Eye (tissue), 1 donor: ENCODE measurements around the gene MARCHF3.
"Not testable (repeated sequence)": the region's sequence is repeated elsewhere in the genome, so short reads cannot be mapped to it uniquely, and the experiment has no call there.

Experiments
- DNase-seq: peaks from one replicate; pipeline ENCODE4 v3.0.0-alpha.2; 2015

Gene MARCHF3

DNA sequence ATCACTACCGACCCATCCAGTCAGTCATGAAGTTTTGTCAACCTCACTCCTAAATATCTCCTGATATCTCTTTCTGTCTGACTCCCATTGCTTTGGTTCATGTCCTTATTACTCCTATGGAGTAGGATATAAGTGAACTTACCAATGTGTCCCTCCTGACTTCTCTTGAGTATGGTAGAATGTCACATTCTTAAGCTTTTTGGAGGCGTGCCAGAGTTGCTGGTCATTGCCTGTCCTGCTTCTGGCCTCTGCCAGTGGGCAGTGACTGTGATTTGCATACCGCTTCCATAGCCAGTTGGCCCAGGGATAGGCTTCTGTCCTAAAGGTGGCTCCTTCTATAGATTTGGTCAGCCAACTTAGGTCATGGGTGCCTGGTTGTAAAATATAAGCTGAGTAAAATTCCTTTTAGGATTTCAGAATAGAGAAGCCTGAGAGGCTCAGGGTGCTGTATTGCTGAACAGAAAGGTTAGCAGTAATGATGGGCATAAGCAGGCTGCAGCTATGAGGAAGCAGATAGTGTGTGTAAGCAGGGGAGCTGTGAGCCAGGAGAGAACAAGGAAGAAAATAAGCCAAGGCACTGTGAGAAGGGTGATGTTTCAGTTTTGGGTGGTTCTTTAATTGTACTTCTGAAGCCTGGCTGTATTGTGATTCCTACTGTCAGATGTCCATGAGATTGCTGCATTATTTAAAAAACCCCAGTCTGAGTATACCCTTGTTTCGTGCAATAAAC, 16.1 kb upstream of the MARCHF3 start:
- no peak for DNase-seq

DNA sequence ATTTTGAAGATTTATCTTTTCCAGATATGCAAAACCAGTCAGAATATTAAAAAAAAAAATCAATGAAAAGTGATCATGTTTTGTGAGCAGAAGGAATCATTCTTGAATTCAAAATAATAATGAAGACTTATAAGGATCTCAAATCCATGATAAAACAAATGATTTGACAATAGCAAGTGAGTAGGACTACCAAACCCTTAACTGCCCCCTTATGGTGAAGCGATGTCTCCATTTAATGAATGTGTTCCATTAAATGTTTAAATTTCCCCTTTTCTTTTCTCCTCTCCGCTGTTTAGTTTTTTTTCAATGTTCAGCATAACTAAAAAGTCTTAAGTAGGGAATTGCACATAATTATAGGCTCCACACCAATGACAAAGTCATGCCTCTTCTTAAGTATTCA, 12.2 kb upstream of the MARCHF3 start:
- no peak for DNase-seq

GRCh38 chr5:127041571-127041970, 11.2 kb upstream of the MARCHF3 start:
- DNase-seq = no peak

- DNase-seq = no peak
Measured at GRCh38 chr5:127040796-127041520, 10.6 kb upstream of the MARCHF3 start.

DNA sequence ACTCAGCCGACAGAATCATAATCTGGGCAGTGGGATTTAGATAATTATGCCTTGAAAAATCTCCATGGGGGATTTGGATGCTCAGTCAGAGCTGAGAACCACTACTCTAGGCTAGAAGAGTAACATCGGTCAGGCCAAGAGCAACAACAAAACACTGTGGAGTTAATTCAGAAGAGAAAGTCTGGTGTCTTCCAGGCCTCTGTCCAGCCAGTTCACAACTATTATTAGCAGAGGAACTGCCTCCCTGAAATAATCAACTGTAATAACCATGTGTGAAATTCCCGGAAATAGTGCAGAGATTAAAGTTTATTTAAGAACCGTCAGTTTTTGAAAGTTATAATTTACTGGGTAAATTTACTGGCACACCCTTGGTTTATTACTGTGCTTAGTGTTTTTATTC, 8.2 kb upstream of the MARCHF3 start:
- no peak for DNase-seq

DNA sequence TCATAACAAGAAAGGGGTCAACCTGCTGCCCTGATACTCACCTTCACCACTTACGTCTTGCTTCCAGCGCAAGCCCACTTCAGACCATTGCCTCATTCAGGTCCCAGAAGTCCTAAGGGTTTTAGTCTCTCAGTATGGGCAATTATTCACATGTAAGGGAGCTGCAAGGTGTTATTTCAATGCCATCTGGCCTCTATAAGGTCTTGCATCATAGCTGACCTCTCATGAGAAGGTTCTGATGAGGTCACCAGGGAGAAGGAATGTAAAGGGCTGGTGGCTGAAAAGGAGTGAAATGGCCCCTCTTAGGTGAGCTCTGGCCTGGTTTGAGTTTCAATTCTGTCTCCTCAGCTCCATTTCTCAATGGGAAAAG, 1.5 kb upstream of the MARCHF3 start:
- no peak for DNase-seq

DNA sequence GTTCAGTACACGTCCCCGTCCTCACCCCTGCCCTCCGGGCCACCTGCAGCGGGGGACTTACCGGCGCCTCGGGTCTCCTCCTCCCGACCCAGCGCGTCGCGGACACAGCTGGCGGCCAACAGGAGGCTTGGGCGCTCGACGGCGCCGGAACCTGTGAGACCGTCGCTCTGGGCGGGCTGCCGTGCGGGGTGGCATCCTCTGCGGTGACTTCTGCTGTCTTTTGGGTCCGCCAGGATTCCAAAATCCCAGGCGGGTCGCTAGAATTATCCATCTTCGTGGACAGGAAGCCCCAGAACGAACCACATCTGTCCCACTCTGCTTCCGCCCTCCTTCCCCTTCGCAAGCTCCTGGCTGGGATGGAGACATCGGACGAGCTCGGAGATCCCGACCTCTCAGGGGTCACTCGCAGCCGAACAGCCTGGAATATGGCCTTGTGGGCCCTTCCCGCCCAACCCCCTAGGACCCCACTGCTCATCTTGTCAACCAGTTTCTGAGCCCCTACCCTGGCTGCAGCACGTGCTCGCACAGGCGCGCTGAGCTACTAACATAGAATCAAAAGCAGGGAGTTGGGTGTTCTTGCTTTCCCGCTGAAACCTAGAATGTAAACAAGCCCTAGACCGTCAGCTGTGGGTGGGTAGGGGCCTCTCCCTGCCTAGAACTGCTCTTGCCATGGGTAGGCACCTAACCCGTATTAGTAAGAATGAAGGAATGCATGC, 947 bp upstream of the MARCHF3 start:
- DNase-seq = no peak

DNA sequence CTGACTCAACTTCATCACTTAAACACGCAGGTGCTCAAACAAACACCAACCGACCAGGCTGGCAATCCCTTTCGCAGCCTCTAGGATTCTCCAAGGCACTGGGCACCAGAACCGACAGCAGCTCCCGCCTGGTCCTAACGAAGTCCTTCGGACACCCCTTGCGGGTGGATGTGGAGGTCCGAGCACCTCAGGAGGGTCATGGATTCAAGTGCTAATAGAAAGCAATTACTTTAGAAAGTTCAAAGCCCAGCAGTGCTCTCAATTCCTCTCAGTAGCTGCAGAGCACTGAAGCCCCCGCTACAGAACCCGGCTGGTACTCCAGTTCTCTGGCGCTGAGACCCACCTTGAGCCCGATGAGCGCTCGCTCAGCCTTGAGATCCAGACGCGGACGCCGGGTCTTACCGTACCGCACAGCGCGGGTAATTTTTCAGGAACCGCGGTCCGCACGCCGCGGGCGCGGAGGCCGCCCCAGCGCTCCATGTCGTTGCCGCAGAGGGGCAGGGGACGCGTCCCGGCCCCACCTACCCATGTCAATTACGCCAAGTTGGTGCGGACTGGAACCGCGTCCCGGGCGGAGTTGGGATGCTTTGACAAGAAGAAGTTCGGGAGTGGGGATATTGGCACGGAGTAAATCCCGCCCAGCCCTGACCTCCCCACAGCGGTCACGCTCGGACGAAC, 638 bp downstream of the MARCHF3 start:
- DNase-seq = peak; percentile 92

DNA sequence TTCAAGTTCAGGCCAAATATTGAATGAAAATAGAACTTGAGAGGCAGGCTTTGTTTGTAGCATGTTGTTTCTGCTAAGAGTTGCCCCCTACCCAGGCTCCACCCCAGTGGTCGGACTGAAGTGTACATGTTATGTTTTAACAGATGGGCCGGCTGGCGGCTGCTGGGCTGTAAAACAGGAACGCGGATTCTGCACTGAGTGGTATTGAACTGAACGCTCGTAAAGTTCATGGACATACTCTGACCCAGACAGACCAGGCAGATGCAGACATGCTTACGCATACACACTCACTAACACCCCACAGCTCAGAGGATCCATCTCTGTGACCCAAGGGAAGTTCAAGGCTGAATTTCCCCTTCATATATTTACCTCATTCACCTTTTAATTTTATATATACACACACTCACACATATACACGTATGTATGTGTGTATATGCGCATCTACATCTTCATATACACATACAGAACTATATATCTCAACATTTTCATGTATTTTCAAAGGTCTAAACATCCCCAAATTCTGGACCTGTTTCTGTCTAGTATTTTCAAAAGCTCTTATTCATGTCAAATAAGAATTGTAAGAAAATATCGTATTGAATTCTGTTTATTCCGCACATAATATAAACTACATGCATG, 1.4 kb downstream of the MARCHF3 start:
- peak; percentile 83 for DNase-seq

DNA sequence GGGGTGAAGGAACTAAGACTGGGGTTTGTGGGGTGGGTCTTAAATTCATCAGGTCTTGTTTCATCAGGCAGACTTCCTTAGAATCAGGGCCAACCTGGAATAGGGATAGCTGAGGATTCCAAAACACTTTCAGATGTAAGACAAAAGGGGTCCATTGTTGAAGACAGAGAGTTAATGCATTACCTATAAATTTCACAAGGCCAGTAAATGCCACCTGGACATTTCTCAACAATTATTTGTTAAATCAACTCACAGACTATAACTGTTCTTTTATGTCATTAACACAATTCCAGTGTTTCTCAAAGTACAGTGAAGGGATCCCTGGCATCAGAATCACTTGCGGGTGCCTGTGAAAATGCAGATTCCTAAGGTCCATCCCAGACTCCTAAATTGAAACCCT, 2.8 kb downstream of the MARCHF3 start:
- no peak for DNase-seq

DNA sequence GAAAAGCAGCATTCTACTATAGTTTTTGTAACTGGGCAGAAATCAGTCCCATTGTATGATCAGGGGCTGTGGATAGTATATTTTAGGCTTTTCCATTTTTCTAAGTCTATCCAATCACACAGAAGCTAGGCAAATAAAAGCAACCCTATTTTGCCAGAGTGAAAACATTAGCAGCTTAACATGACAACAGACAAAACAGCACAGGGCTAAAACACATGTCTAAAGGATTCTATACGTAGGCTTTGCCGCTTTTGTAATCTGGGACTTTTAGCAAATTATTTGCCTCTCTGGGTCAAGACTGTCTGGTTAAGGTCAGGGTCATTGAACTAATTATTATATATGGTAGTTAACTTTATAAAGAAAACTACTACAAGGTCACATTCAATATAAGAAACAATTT, 4.2 kb downstream of the MARCHF3 start:
- no peak for DNase-seq

GRCh38 chr5:127025467-127025866, 4.9 kb downstream of the MARCHF3 start:
- peak; percentile 63 for DNase-seq

GRCh38 chr5:127024821-127025220, 5.5 kb downstream of the MARCHF3 start:
- DNase-seq = no peak

GRCh38 chr5:127023552-127024191, 6.7 kb downstream of the MARCHF3 start:
- DNase-seq = not testable (repeated sequence)

DNA sequence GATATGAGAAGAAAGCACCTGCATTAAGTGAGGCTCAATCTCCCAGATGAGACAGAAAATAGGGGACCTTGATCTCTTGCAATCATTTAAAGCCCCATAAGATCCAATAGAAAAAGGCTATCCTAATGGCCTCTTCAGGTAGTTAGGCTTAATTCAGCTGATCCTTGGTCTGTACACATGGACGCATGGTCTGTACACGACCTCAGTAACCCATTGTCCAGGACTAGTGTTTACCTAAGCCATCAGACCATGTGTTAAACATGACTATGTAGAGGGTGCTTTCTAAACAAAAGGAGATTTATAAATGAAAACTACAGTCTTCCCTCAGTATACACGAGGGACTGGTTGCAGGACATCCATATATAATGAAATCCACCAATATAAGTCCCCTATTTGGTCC, 7.5 kb downstream of the MARCHF3 start:
- no peak for DNase-seq

GRCh38 chr5:127019928-127020327, 10.4 kb downstream of the MARCHF3 start:
- no peak for DNase-seq

DNA sequence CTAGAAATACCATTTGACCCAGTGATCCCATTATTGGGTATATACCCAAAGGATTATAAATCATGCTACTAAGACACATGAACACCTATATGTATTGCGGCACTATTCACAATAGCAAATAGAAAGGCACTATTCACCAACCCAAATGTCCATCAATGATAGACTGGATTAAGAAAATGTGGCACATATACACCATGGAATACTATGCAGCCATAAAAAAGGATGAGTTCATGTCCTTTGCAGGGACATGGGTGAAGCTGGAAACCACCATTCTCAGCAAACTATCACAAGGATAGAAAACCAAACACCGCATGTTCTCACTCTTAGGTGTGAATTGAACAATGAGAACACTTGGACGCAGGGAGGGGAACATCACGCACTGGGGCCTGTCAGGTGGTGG, 13.6 kb downstream of the MARCHF3 start:
- DNase-seq = not testable (repeated sequence)

DNA sequence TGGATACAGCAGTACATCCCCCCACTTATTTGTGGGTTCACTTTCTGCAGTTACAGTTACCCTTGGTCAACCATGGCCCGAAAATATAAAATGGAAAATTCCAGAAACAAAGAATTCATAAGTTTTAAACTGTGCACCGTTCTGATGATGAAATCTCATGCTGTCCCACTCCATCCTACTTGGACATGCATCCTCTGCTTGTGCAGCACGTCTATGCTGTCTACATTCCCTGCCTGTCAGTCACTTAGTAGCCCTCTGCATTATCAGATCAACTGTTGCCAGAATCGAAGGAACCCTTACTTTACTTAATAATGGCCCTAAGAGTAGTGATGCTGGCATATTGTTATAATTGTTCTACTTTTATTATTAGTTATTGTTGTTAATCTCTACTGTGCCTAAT, 14.6 kb downstream of the MARCHF3 start:
- no peak for DNase-seq

DNA sequence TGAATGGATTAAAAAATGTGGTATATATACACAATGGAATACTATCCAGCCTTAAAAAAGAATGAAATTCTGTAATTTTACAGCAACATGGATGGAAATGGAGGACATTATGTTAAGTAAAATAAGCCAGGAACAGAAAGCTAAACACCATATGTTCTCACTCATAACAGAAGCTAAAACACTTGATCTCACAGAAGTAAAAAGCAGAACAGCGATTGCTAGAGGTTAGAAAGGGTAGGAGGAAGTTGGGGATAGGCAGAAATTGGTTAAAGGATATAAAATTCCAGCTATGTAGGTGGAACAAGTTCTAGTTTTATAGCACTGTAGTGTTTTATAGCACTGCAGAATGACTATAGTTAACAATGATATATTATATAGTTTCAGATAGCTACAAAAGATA, 15.8 kb downstream of the MARCHF3 start:
- DNase-seq = no peak

GRCh38 chr5:127013407-127013806, 17.0 kb downstream of the MARCHF3 start:
- DNase-seq = no peak

DNA sequence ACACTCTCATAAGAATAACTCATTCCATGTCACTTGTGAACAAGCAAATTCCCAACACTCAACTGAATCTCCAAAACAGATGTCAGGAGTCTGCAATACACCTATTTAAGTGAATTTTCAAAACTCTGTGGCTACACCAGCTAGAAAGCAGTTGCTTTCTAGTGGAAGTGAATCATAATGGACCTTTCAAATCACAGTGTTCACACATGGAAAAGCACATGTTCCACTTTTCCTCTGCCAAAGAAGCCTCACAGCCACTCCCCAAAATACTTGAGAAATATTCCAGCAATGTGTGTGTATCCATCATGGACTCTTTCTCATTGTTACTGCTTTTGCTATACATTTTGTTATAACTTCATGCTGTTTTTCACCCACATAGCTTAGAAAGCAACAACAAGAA, 17.4 kb downstream of the MARCHF3 start:
- DNase-seq = peak; percentile 31

DNA sequence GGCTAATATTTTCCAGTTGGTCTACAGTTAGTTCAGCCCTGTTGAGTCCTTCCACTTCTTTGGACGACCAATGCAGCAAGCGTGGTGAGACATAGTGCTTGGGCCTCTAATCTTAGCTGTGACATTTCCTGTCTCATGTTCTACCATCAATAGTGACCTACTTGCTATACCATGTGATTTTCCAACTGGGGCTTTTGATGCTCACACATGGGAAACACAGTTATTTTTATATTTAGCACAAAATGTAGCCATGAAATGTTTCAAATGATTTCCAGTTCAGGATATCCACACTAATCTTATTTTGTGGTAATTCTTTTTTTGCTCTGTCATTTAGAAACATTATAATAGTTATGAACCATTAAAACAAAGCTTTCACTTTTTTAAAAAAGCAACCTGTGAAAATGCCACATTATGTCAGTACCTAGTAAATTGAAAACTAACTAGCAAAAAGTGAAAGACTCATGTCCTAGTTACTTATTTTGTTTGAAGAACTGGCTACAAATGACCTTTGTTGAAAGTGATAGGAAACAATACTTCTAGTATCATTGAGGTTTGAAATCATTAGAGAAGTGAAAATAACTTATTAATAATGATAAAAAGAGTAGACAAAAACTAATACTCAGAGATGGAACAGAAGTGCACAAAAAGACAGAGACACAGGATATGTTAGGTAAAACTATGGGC, 18.3 kb downstream of the MARCHF3 start:
- DNase-seq = no peak
